ENCODE data around the gene UBAP1L. TPM values are rescaled to one million over a fixed set of nuclear protein-coding genes. Genes with fewer than 3 reads are reported as not detected.
"Not testable (repeated sequence)": the region's sequence is repeated elsewhere in the genome, so short reads cannot be mapped to it uniquely, and the experiment has no call there.

UBAP1L gene
- polyA plus RNA-seq, 4 donors = 2.3 to 8.7 (median 5.0) TPM

- DNase-seq (ENCODE audit: low read depth in 4 of 4, low spot score in 3 of 4) = no peak
Measured at GRCh38 chr15:65085990-65086679, 28.9 kb downstream of the UBAP1L start.

DNA sequence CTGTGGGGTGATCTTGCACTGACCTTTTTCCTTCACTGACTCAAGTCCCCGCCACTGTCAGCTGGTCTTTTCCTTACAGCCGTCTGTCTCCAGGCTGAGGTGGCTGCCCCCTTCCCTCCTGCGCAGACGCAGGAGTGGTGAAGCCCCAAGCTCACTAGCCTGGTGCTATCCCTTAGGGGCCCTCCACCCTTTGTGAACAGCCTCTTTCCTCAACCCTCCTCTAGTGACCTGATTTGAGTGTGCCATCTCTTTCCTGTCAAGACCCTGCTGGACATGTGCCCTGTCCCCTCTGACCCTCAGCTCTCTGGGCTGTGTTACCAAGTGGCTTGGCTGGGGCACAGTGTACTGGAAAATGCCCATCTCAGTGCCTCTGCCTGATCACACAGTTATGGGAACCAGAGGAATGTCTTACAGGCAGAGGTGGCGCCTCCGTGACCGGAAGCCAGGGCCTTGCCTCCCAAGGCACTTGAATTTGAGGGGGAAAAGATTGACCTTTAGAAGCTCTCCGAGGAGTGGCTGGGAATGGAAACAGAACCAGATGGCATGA lies 29.7 kb downstream of the UBAP1L start:
- DNase-seq (ENCODE audit: low read depth in 4 of 4, low spot score in 3 of 4) = no peak

- no peak for DNase-seq (ENCODE audit: low read depth in 4 of 4, low spot score in 3 of 4)
Measured at GRCh38 chr15:65084500-65085206, 30.3 kb downstream of the UBAP1L start.

DNA sequence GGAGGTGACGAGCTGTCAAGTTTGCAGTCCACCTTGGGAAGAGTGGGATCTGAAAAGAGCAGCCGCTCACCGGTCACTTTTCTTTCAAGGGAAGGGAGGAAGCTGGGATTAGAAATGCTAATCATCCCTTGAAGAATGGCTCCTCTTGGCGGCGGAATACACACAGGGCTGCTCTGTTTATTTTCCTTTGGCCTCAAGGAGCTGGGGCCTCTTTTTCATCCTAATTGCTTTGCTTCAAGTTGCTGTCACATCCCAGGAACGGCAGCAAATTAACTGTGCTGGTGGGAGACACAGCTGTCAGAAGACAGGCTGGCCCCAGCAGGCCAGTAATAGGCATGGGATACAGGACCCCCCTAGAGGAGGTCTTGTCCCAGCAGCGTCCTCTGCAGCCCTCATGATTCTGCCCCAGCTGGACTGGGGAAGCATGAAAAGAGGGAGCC lies 31.7 kb downstream of the UBAP1L start:
- DNase-seq (ENCODE audit: low read depth in 4 of 4, low spot score in 3 of 4) = no peak

- no peak for DNase-seq (ENCODE audit: low read depth in 4 of 4, low spot score in 3 of 4)
Measured at GRCh38 chr15:65082303-65082953, 32.6 kb downstream of the UBAP1L start.

DNA sequence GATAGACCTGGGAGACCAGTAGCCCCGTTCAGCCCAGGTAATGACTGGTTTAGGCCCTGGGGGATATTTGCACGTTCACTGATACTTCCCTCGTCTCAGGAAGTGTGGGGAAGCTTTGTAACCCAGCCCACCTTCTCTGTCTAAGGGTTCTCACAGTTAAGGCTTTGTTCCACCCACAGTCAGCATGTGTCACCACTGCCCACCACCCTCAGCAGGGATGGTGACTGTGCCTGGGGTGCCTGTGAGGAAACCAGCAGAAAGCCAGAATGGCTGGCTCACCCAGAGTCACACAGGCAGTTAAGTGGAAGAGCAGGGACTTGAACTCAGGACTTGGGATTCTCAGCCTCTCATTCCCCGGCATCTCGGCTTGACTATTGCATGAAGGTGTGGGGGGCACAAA lies 33.2 kb downstream of the UBAP1L start:
- no peak for DNase-seq (ENCODE audit: low read depth in 4 of 4, low spot score in 3 of 4)

DNA sequence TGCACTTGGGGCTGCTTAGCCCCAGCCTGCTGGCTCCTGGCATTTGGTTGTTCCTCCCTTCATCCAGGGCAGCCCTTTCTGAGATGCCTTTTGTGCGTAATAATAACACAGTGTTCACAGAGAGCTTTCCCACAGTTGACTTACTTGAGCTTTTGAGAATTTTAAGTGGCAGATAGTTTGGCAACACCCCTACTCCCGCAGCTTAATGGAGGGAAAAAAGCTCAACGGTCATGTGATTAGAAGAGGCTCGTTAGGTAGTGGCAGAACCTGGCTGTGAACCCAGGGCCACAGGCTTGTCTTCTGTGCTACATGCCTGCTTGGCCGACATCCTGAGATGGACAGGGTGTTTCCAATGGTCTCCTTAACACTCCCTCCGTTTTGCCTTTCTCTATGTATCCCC lies 33.7 kb downstream of the UBAP1L start:
- DNase-seq (ENCODE audit: low read depth in 4 of 4, low spot score in 3 of 4) = no peak

GRCh38 chr15:65079580-65079979 lies 35.4 kb downstream of the UBAP1L start:
- no peak for DNase-seq (ENCODE audit: low read depth in 4 of 4, low spot score in 3 of 4)

- no peak for DNase-seq (ENCODE audit: low read depth in 4 of 4, low spot score in 3 of 4)
Measured at GRCh38 chr15:65077981-65078352, 37.0 kb downstream of the UBAP1L start.

DNA sequence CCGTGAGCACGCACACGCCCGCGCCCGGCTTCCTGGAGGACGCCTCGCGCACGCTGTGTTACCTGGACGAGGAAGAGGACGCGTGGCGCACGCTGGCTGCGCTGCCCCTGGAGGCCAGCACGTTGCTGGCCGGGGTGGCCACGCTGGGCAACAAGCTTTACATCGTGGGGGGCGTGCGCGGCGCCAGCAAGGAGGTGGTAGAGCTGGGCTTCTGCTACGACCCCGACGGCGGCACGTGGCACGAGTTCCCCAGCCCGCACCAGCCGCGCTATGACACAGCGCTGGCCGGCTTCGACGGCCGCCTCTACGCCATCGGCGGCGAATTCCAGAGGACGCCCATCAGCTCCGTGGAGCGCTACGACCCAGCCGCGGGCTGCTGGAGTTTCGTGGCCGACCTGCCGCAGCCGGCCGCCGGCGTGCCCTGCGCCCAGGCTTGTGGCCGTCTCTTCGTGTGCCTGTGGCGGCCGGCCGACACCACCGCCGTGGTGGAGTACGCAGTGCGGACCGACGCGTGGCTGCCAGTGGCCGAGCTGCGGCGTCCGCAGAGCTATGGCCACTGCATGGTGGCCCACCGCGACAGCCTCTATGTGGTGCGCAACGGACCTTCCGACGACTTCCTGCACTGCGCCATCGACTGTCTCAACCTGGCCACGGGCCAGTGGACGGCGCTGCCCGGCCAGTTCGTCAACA lies 37.6 kb downstream of the UBAP1L start:
- no peak for DNase-seq (ENCODE audit: low read depth in 4 of 4, low spot score in 3 of 4)

- no peak for DNase-seq (ENCODE audit: low read depth in 4 of 4, low spot score in 3 of 4)
Measured at GRCh38 chr15:65076486-65077290, 38.3 kb downstream of the UBAP1L start, which contains the start of gene KBTBD13. KBTBD13 (plus strand) TSS chr15:65076746; CDS start chr15:65076816, 70 bp downstream.

- DNase-seq (ENCODE audit: low read depth in 4 of 4, low spot score in 3 of 4) = not testable (repeated sequence)
Measured at GRCh38 chr15:65075607-65076395, 39.2 kb downstream of the UBAP1L start.

- not testable (repeated sequence) for DNase-seq (ENCODE audit: low read depth in 4 of 4, low spot score in 3 of 4)
Measured at GRCh38 chr15:65074946-65075345, 40.1 kb downstream of the UBAP1L start.

DNA sequence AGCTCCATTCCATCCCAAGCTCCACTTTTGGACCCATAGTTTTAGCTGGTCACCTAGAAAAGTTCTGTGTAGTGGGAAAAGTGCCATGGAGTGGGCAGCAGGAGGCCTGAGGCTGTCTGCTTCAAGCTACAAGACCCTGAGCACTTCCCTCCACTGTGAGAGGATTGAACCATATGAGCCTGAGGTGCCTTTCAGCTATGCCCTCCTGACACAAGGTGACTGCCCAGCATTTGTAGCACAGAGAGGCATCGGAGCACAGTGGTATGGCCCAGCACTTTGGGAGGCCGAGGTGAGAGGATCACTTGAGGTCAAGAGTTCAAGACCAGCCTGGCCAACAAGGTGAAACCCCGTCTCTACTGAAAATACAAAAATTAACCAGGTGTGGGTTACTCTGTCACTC lies 42.4 kb downstream of the UBAP1L start:
- DNase-seq (ENCODE audit: low read depth in 4 of 4, low spot score in 3 of 4) = no peak

DNA sequence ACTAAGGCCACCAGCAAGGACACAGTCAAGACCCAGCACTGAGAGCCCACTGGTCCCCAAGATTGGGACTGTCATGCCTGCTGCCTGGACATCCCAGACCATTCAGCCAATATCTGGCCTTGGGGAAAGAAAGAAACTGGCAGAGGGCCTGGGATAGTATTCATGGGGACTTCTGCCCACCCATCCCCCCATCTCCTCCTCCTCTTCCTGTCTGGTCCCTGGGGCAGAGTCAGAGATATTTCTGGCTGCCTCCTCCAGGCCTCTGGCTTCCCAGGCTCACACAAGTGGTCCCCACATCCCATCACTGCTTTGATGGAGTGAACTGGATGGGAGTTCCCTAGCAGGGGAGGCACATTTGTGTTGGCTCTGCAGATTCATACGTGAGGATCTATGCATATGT lies 43.0 kb downstream of the UBAP1L start:
- DNase-seq (ENCODE audit: low read depth in 4 of 4, low spot score in 3 of 4) = no peak

GRCh38 chr15:65071381-65071811 lies 43.6 kb downstream of the UBAP1L start:
- DNase-seq (ENCODE audit: low read depth in 4 of 4, low spot score in 3 of 4) = no peak

- no peak for DNase-seq (ENCODE audit: low read depth in 4 of 4, low spot score in 3 of 4)
Measured at GRCh38 chr15:65069779-65070546, 45.0 kb downstream of the UBAP1L start.

GRCh38 chr15:65069179-65069578 lies 45.8 kb downstream of the UBAP1L start:
- no peak for DNase-seq (ENCODE audit: low read depth in 4 of 4, low spot score in 3 of 4)
